WTC11 (cell line): ENCODE results near the gene CHD6.

Experiments used
- ATF2 ChIP-seq: sonication (generic); formaldehyde crosslinking; IDR thresholded peaks from 2 replicates; pipeline ENCODE4 v1.8.1; 2022; ENCODE audit warnings: low read depth, missing genetic modification reagents, borderline replicate concordance
- ATF3 ChIP-seq: sonication (generic); formaldehyde crosslinking; conservative IDR thresholded peaks from 2 replicates; pipeline ENCODE4 v1.8.1; 2022; ENCODE audit warnings: mild to moderate bottlenecking, missing genetic modification reagents
- CTCF ChIP-seq: fragments of 200-600 bp; IDR thresholded peaks from 2 replicates; pipeline ENCODE4 v1.8.0; 2022; ENCODE audit warnings: antibody characterized with exemption
- PRDM15 ChIP-seq: sonication (generic); formaldehyde crosslinking; IDR thresholded peaks from 2 replicates; pipeline ENCODE4 v1.8.0; 2022; ENCODE audit warnings: missing genetic modification reagents
- USF1 ChIP-seq: sonication (generic); formaldehyde crosslinking; IDR thresholded peaks from 2 replicates; pipeline ENCODE4 v1.8.0; 2022; ENCODE audit warnings: mild to moderate bottlenecking, missing genetic modification reagents
- ZNF232 ChIP-seq: sonication (generic); formaldehyde crosslinking; IDR thresholded peaks from 2 replicates; pipeline ENCODE4 v1.8.0; 2022; ENCODE audit warnings: mild to moderate bottlenecking, missing genetic modification reagents

- TF ChIP-seq ATF2 (no peak), CTCF (no peak), PRDM15 (no peak), USF1 (CRISPR knock-in tag) (no peak), ATF3 (CRISPR knock-in tag) (no peak), ZNF232 (no peak)
Measured at GRCh38 chr20:41408986-41409385, 209.2 kb downstream of the CHD6 start.
